Measurements from ENCODE around the gene FTO.

The FTO gene

GRCh38 chr16:53755026-53755910, 51.3 kb downstream of the FTO start:
- no peak for DNase-seq (ENCODE audit: low read depth in 3 of 3)

GRCh38 chr16:53756275-53756996, 52.5 kb downstream of the FTO start:
- no peak for DNase-seq (ENCODE audit: low read depth in 3 of 3)

- DNase-seq (ENCODE audit: low read depth in 3 of 3): no peak
Observed at GRCh38 chr16:53757971-53758609, 54.1 kb downstream of the FTO start.

- DNase-seq (ENCODE audit: low read depth in 3 of 3): no peak
Observed at GRCh38 chr16:53761962-53762703, 58.2 kb downstream of the FTO start.

GRCh38 chr16:53766304-53767016, 62.5 kb downstream of the FTO start:
- no peak for DNase-seq (ENCODE audit: low read depth in 3 of 3)

- DNase-seq (ENCODE audit: low read depth in 3 of 3): no peak
Observed at GRCh38 chr16:53768167-53768566, 64.2 kb downstream of the FTO start.

- DNase-seq (ENCODE audit: low read depth in 3 of 3): no peak
Observed at GRCh38 chr16:53768593-53768992, 64.6 kb downstream of the FTO start.

- DNase-seq (ENCODE audit: low read depth in 3 of 3): no peak
Observed at GRCh38 chr16:53769185-53769584, 65.2 kb downstream of the FTO start.

GRCh38 chr16:53769787-53770186, 65.8 kb downstream of the FTO start:
- DNase-seq (ENCODE audit: low read depth in 3 of 3): no peak

GRCh38 chr16:53770641-53771040, 66.7 kb downstream of the FTO start:
- no peak for DNase-seq (ENCODE audit: low read depth in 3 of 3)

- DNase-seq (ENCODE audit: low read depth in 3 of 3): no peak
Observed at GRCh38 chr16:53771655-53772497, 67.9 kb downstream of the FTO start.

GRCh38 chr16:53773150-53773846, 69.3 kb downstream of the FTO start:
- DNase-seq (ENCODE audit: low read depth in 3 of 3): no peak

- no peak for DNase-seq (ENCODE audit: low read depth in 3 of 3)
Observed at GRCh38 chr16:53773881-53774280, 69.9 kb downstream of the FTO start.

GRCh38 chr16:53775106-53775820, 71.3 kb downstream of the FTO start:
- DNase-seq (ENCODE audit: low read depth in 3 of 3): no peak

GRCh38 chr16:53775821-53776431, 72.0 kb downstream of the FTO start:
- no peak for DNase-seq (ENCODE audit: low read depth in 3 of 3)

- no peak for DNase-seq (ENCODE audit: low read depth in 3 of 3)
Observed at GRCh38 chr16:53779186-53779585, 75.2 kb downstream of the FTO start.

- DNase-seq (ENCODE audit: low read depth in 3 of 3): no peak
Observed at GRCh38 chr16:53780051-53780450, 76.1 kb downstream of the FTO start.

GRCh38 chr16:53781023-53781605, 77.2 kb downstream of the FTO start:
- no peak for DNase-seq (ENCODE audit: low read depth in 3 of 3)
